Panc1 (cell line): ENCODE measurements around the gene POU2F1.

Experiments
- CTCF ChIP-seq: fragments of 450-650 bp; IDR thresholded peaks from 2 replicates; pipeline ENCODE4 v1.5.1; 2017; ENCODE audit warnings: mild to moderate bottlenecking
- POLR2AphosphoS5 ChIP-seq: IDR thresholded peaks from 2 replicates; pipeline ENCODE4 v1.6.1; 2012; ENCODE audit warnings: mild to moderate bottlenecking, low read depth, low read length, moderate library complexity
- TCF7L2 ChIP-seq: IDR thresholded peaks from 2 replicates; pipeline ENCODE4 v1.6.1; 2011; ENCODE audit warnings: mild to moderate bottlenecking, low read depth, low read length, inconsistent platforms
- TF ChIP-seq, protein P1 (sequence below), 2 experiments: IDR thresholded peaks; 2 replicates each; pipeline ENCODE4 v1.6.1; 2011 to 2012; ENCODE audit warnings: low read depth in 2 of 2, control low read depth in 1 of 2, low read length in 1 of 2, mild to moderate bottlenecking in 1 of 2, moderate library complexity in 1 of 2; ENCODE audit not compliant: insufficient read depth in 1 of 2

DNA sequence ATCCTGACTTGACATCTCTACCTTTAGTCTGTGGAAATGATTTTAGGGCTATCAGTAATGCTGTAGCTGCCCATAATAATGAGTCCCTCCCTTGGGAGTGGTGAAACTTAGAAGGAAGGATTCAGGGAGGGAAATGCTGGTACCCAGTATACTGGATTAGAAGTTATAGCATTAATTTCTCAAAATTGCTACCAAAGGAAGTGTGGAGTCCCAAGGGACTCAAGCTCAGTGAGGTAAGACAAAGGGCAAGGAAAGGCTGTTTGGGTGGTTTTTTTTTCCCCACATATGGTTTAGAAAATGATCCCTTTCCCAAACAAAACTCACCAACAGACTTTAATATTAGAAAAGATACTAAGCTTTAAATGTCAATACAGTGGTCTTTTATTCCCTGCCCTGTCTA, 197.7 kb downstream of the POU2F1 start:
- TF ChIP-seq, protein P1, sequence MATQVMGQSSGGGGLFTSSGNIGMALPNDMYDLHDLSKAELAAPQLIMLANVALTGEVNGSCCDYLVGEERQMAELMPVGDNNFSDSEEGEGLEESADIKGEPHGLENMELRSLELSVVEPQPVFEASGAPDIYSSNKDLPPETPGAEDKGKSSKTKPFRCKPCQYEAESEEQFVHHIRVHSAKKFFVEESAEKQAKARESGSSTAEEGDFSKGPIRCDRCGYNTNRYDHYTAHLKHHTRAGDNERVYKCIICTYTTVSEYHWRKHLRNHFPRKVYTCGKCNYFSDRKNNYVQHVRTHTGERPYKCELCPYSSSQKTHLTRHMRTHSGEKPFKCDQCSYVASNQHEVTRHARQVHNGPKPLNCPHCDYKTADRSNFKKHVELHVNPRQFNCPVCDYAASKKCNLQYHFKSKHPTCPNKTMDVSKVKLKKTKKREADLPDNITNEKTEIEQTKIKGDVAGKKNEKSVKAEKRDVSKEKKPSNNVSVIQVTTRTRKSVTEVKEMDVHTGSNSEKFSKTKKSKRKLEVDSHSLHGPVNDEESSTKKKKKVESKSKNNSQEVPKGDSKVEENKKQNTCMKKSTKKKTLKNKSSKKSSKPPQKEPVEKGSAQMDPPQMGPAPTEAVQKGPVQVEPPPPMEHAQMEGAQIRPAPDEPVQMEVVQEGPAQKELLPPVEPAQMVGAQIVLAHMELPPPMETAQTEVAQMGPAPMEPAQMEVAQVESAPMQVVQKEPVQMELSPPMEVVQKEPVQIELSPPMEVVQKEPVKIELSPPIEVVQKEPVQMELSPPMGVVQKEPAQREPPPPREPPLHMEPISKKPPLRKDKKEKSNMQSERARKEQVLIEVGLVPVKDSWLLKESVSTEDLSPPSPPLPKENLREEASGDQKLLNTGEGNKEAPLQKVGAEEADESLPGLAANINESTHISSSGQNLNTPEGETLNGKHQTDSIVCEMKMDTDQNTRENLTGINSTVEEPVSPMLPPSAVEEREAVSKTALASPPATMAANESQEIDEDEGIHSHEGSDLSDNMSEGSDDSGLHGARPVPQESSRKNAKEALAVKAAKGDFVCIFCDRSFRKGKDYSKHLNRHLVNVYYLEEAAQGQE (IDR thresholded peaks at IDR 0.05; ENCODE audit: insufficient read depth in 1 of 2, low read depth in 2 of 2, low read length in 1 of 2) = no peak
- TF ChIP-seq CTCF (no peak), POLR2AphosphoS5 (no peak), TCF7L2 (no peak)
